NCI-H1105 (cell line): Measurements from ENCODE around the gene WDR6.

Experiments used
- DNase-seq: peaks from one replicate; lab custom pipeline; 2025; lab: John Stamatoyannopoulos, UW

Gene WDR6, protein sequence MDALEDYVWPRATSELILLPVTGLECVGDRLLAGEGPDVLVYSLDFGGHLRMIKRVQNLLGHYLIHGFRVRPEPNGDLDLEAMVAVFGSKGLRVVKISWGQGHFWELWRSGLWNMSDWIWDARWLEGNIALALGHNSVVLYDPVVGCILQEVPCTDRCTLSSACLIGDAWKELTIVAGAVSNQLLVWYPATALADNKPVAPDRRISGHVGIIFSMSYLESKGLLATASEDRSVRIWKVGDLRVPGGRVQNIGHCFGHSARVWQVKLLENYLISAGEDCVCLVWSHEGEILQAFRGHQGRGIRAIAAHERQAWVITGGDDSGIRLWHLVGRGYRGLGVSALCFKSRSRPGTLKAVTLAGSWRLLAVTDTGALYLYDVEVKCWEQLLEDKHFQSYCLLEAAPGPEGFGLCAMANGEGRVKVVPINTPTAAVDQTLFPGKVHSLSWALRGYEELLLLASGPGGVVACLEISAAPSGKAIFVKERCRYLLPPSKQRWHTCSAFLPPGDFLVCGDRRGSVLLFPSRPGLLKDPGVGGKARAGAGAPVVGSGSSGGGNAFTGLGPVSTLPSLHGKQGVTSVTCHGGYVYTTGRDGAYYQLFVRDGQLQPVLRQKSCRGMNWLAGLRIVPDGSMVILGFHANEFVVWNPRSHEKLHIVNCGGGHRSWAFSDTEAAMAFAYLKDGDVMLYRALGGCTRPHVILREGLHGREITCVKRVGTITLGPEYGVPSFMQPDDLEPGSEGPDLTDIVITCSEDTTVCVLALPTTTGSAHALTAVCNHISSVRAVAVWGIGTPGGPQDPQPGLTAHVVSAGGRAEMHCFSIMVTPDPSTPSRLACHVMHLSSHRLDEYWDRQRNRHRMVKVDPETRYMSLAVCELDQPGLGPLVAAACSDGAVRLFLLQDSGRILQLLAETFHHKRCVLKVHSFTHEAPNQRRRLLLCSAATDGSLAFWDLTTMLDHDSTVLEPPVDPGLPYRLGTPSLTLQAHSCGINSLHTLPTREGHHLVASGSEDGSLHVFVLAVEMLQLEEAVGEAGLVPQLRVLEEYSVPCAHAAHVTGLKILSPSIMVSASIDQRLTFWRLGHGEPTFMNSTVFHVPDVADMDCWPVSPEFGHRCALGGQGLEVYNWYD

DNA sequence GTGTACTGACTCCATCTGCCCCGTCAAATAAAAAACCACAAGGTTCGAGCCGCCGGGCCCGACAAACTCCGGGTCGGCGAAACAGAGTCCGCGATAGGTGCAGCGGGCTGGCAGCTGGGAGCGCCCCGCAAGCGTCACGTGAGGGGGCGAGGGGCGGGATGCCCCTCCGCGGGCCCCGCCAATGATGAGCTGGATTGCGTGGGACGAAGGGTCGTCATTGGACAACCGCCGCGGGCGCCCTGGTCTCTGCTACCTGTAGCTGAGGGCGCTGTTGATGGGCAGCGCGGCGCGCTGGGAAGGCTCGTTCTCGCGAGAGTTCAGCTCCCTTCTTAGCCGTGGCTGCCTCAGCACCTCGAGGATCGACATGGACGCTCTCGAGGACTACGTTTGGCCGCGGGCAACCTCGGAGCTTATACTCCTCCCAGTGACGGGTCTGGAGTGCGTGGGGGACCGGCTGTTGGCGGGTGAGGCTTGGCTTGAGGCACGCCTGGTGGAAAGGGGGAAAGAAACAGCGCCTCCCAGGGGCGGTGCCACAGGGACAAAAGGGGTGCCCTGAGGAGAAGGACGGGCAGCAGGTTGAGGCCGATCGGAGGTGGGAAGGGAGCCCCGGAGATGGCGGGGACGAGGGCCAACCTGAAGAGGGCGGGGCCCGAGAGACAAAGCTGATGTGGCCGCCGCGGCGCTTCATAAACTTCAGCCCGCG, at the start of gene WDR6:
Gene WDR6 (plus strand): TSS at position 324 of the 703 bp plus-strand sequence. CDS start 41 bp downstream, at position 365.
- DNase-seq, result peak; percentile 87

DNA sequence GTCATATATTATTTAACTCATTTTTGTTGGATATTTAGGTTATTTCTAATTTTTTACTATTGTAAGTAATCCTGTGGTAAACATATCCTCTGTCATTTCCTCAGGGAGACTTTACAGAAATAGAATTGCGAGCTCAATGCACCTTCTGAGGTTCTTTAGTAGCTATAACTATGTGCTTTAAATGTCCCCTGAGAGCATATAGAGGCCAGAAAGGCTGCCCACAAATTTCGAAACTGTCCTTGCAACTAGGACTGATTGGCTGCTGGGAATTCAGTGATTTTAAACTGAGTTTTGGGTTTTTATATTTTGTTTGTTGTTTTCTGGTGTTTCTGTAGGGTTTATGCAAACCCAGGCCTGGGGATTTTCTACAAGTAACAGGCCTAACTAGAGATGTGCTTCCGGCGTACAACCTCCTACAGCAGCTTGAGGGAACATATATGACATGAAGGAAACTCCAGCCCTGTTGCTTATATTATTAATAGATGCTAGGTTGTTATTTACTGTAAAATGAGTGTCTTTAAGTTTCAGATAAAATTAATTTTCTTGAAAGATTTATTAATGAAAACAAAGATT, 46.3 kb upstream of the WDR6 start:
- DNase-seq, result no peak

- no peak for DNase-seq
These were observed 44.9 kb upstream of the WDR6 start for GRCh38 chr3:48962340-48962739.

DNA sequence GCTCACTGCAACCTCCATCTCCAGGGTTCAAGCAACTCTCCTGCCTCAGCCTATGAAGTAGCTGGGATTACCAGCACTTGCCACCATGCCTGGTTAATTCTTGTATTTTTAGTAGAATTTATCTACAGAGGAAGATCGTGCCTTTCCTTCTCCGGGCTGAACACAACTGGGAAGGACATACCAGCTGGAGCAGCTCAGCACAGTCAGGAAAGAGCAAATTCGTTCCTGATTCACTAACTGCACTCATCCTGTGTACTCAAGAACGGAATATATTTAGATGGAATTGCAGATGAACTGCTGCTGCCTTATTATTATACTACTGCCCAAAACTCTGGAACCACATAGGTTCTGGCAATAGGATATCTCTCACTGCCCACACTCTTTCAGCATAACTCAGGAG, 44.3 kb upstream of the WDR6 start:
- no peak for DNase-seq

DNA sequence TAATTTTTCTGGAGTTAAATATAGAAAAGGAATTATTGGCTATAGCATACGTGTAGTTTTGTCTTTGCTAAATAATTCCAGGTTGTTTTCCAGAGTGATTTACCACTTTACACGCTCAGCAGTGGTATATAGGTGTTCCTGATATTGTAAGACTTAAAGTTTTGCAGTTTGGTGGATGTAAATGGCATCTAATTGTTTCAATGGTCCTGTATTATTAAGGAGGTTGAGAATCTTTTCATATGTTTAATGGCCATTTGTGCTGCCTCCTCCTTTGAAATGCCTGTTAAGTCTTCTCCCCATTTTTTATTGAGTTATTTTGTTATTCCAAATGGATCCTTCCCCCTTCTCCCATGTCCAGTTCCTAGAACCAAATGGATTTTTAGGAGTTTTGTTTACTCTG, 43.6 kb upstream of the WDR6 start:
- DNase-seq, result no peak

- no peak for DNase-seq
These were observed 40.8 kb upstream of the WDR6 start for GRCh38 chr3:48966367-48966766.

DNA sequence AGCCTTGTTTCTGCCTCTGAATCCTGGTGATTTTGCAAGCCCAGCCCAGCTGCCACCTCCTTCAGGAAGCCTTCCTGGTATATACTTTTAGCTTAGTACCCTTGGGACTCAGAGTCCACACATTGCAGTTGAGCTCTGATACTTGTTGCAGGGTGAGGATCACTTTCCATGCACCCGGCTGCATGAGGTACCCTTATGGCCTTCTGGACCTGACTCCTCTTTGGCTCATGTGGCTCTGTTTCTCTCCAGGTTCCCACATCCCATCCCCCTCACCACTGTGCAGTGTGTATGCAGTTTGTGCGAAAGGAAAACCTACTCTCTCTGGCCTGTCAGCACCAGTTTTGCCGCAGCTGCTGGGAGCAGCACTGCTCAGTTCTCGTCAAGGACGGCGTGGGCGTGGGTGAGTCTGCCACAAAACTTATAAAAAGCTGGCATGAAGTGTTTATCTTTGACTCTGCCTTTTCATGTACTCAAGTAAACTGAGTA, 40.3 kb upstream of the WDR6 start:
- DNase-seq, result no peak

GRCh38 chr3:48970586-48970985, 36.6 kb upstream of the WDR6 start:
- DNase-seq, result no peak

- no peak for DNase-seq
These were observed 32.9 kb upstream of the WDR6 start for GRCh38 chr3:48974076-48974864.

DNA sequence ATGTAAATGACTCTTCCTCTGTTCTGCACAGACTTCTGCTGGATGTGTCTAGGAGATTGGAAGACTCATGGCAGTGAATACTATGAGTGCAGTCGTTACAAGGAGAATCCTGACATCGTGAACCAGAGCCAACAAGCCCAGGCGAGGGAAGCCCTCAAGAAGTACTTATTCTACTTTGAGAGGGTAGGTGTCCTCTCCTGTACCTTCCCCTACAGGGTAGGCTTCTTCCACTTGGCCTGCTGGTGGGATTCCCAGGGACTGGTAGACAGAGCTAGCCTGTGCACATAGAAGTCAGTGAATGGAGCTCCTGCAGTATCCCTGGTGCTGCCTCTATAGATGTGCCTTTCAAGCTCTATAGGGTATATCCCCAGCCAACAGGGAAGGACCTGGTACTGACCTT, 27.7 kb upstream of the WDR6 start:
- DNase-seq, result no peak

DNA sequence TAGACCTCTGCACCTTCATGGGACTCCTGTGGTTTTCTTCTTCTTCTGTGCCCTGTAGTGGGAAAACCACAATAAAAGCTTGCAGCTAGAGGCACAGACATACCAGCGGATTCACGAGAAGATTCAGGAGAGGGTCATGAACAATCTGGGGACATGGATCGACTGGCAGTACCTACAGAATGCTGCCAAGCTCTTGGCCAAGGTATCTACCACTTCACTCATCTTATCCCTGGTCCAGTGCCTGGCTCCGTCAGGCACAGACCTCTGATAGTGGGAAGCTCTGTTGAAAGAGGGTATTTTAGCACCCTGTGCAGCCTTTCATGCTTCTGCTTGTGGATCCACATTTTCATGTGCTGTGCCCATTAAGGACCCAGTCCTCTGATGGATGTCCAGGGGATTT, 26.9 kb upstream of the WDR6 start:
- no peak for DNase-seq

- no peak for DNase-seq
These were observed 25.2 kb upstream of the WDR6 start for GRCh38 chr3:48982016-48982415.

DNA sequence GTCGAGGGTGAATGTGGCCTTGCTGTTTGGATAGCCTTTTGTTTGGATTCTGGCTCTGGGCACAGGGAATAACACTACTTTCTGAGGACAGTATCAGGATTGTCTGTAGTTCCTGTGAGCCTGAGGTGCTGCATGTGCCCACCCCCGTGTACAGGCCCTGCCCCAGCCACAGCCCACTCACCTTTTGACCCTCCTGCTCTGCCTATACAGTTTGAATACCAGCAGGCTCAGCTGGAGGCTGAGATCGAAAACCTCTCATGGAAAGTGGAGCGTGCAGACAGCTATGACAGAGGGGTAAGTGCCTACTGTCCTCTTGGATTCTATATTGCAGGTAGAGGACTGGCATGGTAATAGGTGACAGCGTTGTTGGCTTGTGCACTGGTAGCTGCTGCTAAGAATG, 24.5 kb upstream of the WDR6 start:
- DNase-seq, result no peak

DNA sequence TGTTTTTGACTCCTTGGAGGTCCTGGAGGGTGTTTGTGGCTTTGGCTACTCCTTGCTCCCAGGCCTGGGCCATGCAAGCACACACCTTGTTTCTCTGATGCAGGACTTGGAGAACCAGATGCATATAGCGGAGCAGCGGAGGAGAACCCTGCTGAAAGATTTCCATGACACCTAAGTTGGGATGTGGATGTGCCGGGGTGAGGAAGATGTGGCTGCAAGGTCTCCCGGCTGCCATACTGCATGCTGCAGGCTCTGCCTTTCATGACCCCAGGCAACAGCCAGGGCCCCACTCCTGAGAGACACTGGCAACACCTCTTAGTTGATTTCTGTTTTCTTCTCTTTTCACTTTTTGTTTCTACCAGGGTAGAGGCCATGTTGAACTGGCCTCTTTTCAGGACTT, 24.1 kb upstream of the WDR6 start:
- DNase-seq, result no peak

DNA sequence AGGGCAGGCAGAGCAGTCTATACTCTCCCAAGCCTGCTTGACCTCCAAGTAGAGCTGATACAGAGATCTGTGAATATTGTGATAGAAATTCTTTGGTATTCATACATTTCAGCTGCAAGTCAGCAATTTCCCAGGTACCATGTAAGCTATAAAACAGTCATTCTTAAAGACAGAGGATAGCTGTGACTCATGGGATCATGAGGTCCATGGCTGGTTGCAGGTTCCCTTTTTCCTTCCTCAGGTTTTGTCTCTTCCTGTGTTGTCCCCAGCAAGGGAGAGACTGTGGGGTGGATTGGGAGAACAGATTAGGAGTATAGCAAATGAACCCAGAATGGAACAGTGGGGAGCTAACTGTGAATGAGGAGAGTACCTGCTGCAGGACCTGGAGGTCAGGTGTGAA, 22.5 kb upstream of the WDR6 start:
- no peak for DNase-seq

GRCh38 chr3:48985831-48986376, 21.3 kb upstream of the WDR6 start:
- no peak for DNase-seq

DNA sequence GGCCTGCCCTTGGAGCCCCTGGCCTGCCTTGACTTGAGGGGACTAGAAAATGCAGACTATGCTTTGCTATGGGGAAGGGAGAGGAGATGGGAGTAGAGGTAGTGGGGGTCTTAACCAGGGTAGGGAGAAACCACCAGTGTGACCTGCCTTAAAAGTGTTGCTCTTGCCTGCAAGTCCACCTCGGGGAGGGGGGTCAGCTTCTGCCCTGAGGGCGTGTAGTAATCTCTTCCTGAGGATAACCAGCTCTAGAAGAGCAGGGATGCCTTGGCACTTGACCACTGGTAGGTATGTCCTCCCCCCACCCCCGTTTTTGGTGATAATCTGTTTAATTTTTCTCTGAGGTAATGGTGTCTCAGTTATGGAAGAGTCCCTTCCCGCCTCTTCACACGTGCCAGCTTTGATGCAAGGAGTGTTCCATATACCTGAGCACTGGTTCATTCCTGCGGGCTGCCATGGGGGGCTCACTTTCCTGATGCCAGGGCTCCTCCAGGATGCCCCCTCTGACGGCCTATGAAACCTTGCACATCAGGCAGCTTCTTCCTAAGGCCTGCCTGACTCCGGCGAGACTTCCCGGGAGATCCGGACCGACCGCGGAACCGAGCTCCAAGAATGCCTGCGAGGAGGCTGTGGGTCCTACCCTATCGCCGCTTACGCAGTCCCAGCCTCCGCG, 17.9 kb upstream of the WDR6 start:
- DNase-seq, result no peak

DNA sequence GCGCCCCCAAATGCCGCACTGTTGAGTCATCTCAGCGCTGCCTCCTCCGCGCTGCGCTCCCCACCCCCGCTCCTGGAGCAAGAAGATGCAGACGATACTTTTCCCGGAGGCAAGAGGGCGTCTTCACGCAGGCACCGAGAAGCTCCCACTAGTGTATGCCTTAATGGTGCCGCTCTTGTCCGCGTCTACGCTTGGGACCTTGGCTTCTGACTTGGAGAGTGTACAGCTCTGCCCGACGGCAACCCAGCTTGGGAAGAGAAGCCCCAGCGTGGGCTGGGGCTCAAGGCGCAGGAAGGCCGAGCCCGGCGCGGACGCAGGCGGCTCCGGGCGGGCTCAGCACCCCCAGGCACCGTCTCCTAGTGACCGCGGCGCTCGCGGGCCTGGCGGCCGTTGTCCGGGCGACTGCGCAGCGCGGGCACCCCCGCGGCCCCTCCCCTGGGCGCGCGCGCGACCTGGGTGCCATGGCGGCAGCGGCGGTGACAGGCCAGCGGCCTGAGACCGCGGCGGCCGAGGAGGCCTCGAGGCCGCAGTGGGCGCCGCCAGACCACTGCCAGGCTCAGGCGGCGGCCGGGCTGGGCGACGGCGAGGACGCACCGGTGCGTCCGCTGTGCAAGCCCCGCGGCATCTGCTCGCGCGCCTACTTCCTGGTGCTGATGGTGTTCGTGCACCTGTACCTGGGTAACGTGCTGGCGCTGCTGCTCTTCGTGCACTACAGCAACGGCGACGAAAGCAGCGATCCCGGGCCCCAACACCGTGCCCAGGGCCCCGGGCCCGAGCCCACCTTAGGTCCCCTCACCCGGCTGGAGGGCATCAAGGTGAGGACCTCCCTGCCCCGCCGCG, 17.2 kb upstream of the WDR6 start, which contains the start of gene P4HTM:
Gene P4HTM (plus strand): TSS at position 446 of the 840 bp plus-strand sequence. CDS start 16 bp downstream, at position 462.
- no peak for DNase-seq
